ENCODE results near the gene ROPN1B. TPM values are rescaled to one million over a fixed set of nuclear protein-coding genes. Genes with fewer than 3 reads are reported as not detected.

ROPN1B gene
- total RNA-seq, 4 donors from 2014 or later = 0.60 to 8.8 (median 6.9) TPM; not detected in 1

- Histone ChIP-seq H3K36me3 (peaks cover 0 to 84% (median 0%) of the 10 kb centered on the region in 3 donors), H3K4me3 (no peak overlapping the region), H3K4me1 (no peaks in the 10 kb centered on the region), H3K27me3 (no peaks in the 10 kb centered on the region), H3K27ac (no peak overlapping the region), H3K9me3 (no peaks in the 10 kb centered on the region)
- WGBS, 2 donors = 78 to 83% methylated on average over 5 of the region's 5 CpGs
- DNase-seq (ENCODE audit: low spot score in 2 of 2) = no peak
- TF ChIP-seq POLR2A (IDR thresholded peaks at IDR 0.05) (no peak), EP300 (IDR thresholded peaks at IDR 0.05) (no peak), CTCF (IDR thresholded peaks at IDR 0.05) (no peak)
These were observed 52.2 kb downstream of the ROPN1B start for GRCh38 chr3:126021224-126021623.

GRCh38 chr3:126021702-126022101, 52.7 kb downstream of the ROPN1B start:
- TF ChIP-seq POLR2A (IDR thresholded peaks at IDR 0.05) = no peak
- no peak for TF ChIP-seq CTCF (IDR thresholded peaks at IDR 0.05)
- TF ChIP-seq EP300 (IDR thresholded peaks at IDR 0.05) = no peak
- WGBS, 2 donors = 92 to 97% methylated on average over 1 of the region's 1 CpG
- Histone ChIP-seq H3K36me3 (peaks cover 0 to 84% (median 0%) of the 10 kb centered on the region in 3 donors), H3K9me3 (no peaks in the 10 kb centered on the region), H3K4me3 (no peak overlapping the region), H3K27me3 (no peaks in the 10 kb centered on the region), H3K27ac (no peak overlapping the region), H3K4me1 (no peaks in the 10 kb centered on the region)
- DNase-seq (ENCODE audit: low spot score in 2 of 2) = no peak

GRCh38 chr3:126022741-126023359, 53.9 kb downstream of the ROPN1B start:
- no peak for DNase-seq (ENCODE audit: low spot score in 2 of 2)
- H3K36me3 ChIP-seq = peaks cover 0 to 84% (median 0%) of the 10 kb centered on the region in 3 donors
- no peaks in the 10 kb centered on the region for H3K27me3 ChIP-seq
- no peaks in the 10 kb centered on the region for H3K4me1 ChIP-seq
- no peak overlapping the region for H3K27ac ChIP-seq
- TF ChIP-seq CTCF (IDR thresholded peaks at IDR 0.05) = no peak
- no peak for TF ChIP-seq EP300 (IDR thresholded peaks at IDR 0.05)
- no peak for TF ChIP-seq POLR2A (IDR thresholded peaks at IDR 0.05)
- WGBS, 2 donors = 89 to 91% methylated on average over 9 to 10 of the region's 10 CpGs
- H3K9me3 ChIP-seq = peaks cover 0 to 3% (median under 1%) of the 10 kb centered on the region in 4 donors
- H3K4me3 ChIP-seq = no peak overlapping the region

- Histone ChIP-seq H3K4me1 (no peaks in the 10 kb centered on the region), H3K9me3 (peaks cover 0 to 8% (median 2%) of the 10 kb centered on the region in 4 donors), H3K4me3 (no peak overlapping the region), H3K27ac (no peak overlapping the region), H3K27me3 (no peaks in the 10 kb centered on the region), H3K36me3 (peaks cover 0 to 88% (median 0%) of the 10 kb centered on the region in 3 donors)
- WGBS, 2 donors = 69 to 73% methylated on average over 10 of the region's 10 CpGs
- DNase-seq (ENCODE audit: low spot score in 2 of 2) = no peak
- TF ChIP-seq CTCF (IDR thresholded peaks at IDR 0.05) (no peak), EP300 (IDR thresholded peaks at IDR 0.05) (no peak), POLR2A (IDR thresholded peaks at IDR 0.05) (no peak)
These were observed 54.4 kb downstream of the ROPN1B start for GRCh38 chr3:126023390-126023789.

- no peaks in the 10 kb centered on the region for H3K4me1 ChIP-seq
- H3K4me3 ChIP-seq = no peak overlapping the region
- TF ChIP-seq CTCF (IDR thresholded peaks at IDR 0.05) = no peak
- no peak for TF ChIP-seq POLR2A (IDR thresholded peaks at IDR 0.05)
- no peak for TF ChIP-seq EP300 (IDR thresholded peaks at IDR 0.05)
- DNase-seq (ENCODE audit: low spot score in 2 of 2) = no peak
- peaks cover 0 to 90% (median 0%) of the 10 kb centered on the region in 3 donors for H3K36me3 ChIP-seq
- no peak overlapping the region for H3K27ac ChIP-seq
- 93 to 94% methylated on average over 9 of the region's 9 CpGs for WGBS, 2 donors
- peaks cover 0 to 12% (median 2%) of the 10 kb centered on the region in 4 donors for H3K9me3 ChIP-seq
- no peaks in the 10 kb centered on the region for H3K27me3 ChIP-seq
These were observed 55.3 kb downstream of the ROPN1B start for GRCh38 chr3:126024049-126024854.
